DMS 273 treated with DMSO at 0.1 percent for 48 hours (cell line): Measurements from ENCODE around the gene BICC1.

Source experiments
- DNase-seq: peaks from one replicate; lab custom pipeline; 2025; lab: John Stamatoyannopoulos, UW

BICC1 gene

GRCh38 chr10:58647376-58648112 is 134.9 kb downstream of the BICC1 start:
- DNase-seq, result no peak

- DNase-seq, result no peak
These were observed 135.5 kb downstream of the BICC1 start for GRCh38 chr10:58648131-58648530.

GRCh38 chr10:58651040-58651439 is 138.4 kb downstream of the BICC1 start:
- no peak for DNase-seq

GRCh38 chr10:58651742-58652141 is 139.1 kb downstream of the BICC1 start:
- no peak for DNase-seq

- no peak for DNase-seq
These were observed 140.5 kb downstream of the BICC1 start for GRCh38 chr10:58653139-58653538.

GRCh38 chr10:58660575-58661255 is 148.0 kb downstream of the BICC1 start:
- no peak for DNase-seq

GRCh38 chr10:58661336-58661735 is 148.7 kb downstream of the BICC1 start:
- DNase-seq, result no peak

GRCh38 chr10:58661902-58662301 is 149.2 kb downstream of the BICC1 start:
- DNase-seq, result no peak

- no peak for DNase-seq
These were observed 149.6 kb downstream of the BICC1 start for GRCh38 chr10:58662314-58662713.

GRCh38 chr10:58665361-58665760 is 152.7 kb downstream of the BICC1 start:
- no peak for DNase-seq

GRCh38 chr10:58666024-58666423 is 153.4 kb downstream of the BICC1 start:
- no peak for DNase-seq

GRCh38 chr10:58667658-58668310 is 155.1 kb downstream of the BICC1 start:
- no peak for DNase-seq

- no peak for DNase-seq
These were observed 160.2 kb downstream of the BICC1 start for GRCh38 chr10:58672845-58673244.

- DNase-seq, result no peak
These were observed 161.6 kb downstream of the BICC1 start for GRCh38 chr10:58674251-58674650.

GRCh38 chr10:58675321-58675720 is 162.6 kb downstream of the BICC1 start:
- DNase-seq, result no peak

GRCh38 chr10:58691528-58691927 is 178.9 kb downstream of the BICC1 start:
- no peak for DNase-seq

GRCh38 chr10:58693919-58694318 is 181.2 kb downstream of the BICC1 start:
- no peak for DNase-seq

GRCh38 chr10:58695022-58695421 is 182.3 kb downstream of the BICC1 start:
- DNase-seq, result no peak

- DNase-seq, result no peak
These were observed 184.1 kb downstream of the BICC1 start for GRCh38 chr10:58696736-58697135.

- no peak for DNase-seq
These were observed 185.0 kb downstream of the BICC1 start for GRCh38 chr10:58697691-58698090.

- no peak for DNase-seq
These were observed 186.2 kb downstream of the BICC1 start for GRCh38 chr10:58698777-58699356.

- no peak for DNase-seq
These were observed 187.9 kb downstream of the BICC1 start for GRCh38 chr10:58700591-58700990.
